ENCODE measurements around the gene CA10. TPM values are rescaled to one million over a fixed set of nuclear protein-coding genes. Genes with fewer than 3 reads are reported as not detected.

Gene CA10
- total RNA-seq, 1 donor, result not detected

DNA sequence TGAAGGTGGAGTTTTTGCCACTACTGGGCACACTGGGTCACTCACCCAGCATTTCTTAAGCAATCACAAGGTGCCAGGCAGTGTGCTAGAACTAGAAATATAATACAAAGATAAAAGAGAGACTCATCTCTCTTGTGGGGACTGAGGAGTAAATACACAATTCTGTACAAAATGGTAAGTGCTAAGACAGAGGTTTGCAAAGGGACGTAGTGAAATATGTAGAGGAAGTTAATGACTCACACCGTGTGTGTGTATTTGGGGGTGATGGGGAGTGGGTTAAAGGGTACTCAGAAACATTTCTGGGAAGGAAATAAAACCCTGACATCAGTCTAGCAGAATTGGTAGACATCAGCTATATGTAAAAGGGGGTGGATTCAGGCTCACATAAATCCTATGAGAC is 389.3 kb downstream of the CA10 start:
- TF ChIP-seq, protein P1, sequence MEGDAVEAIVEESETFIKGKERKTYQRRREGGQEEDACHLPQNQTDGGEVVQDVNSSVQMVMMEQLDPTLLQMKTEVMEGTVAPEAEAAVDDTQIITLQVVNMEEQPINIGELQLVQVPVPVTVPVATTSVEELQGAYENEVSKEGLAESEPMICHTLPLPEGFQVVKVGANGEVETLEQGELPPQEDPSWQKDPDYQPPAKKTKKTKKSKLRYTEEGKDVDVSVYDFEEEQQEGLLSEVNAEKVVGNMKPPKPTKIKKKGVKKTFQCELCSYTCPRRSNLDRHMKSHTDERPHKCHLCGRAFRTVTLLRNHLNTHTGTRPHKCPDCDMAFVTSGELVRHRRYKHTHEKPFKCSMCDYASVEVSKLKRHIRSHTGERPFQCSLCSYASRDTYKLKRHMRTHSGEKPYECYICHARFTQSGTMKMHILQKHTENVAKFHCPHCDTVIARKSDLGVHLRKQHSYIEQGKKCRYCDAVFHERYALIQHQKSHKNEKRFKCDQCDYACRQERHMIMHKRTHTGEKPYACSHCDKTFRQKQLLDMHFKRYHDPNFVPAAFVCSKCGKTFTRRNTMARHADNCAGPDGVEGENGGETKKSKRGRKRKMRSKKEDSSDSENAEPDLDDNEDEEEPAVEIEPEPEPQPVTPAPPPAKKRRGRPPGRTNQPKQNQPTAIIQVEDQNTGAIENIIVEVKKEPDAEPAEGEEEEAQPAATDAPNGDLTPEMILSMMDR (IDR thresholded peaks at IDR 0.05; ENCODE audit: insufficient read depth, low read depth, low read length), result no peak
- no peak for DNase-seq (ENCODE audit: low read depth)

DNA sequence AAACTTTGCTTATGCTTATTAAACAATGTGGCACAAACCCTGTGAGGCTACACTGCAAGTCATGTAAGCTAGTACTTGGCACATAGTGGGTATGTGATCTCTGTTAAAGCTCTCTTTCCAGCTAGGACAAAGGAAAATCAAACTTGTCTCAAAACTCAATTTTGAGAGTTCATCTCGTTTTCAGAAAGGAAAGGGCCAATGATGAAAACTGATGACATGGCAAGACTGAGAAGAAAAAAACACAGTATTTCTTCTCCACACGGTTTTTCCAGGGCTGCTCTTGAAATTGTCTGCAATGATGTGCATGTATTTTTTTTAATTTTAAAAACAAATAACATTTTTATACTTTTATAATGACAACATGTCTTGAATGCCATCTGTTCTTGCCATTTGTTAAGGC is 389.8 kb downstream of the CA10 start:
- TF ChIP-seq, protein P1 (IDR thresholded peaks at IDR 0.05; ENCODE audit: insufficient read depth, low read depth, low read length), result no peak
- no peak overlapping the region for H3K4me3 ChIP-seq (ENCODE audit: low read depth, low read length)
- no peak for DNase-seq (ENCODE audit: low read depth)

More for the DNA sequence above, 389.3 kb downstream of the CA10 start:
- H3K4me3 ChIP-seq (ENCODE audit: low read depth, low read length), result no peak overlapping the region

DNA sequence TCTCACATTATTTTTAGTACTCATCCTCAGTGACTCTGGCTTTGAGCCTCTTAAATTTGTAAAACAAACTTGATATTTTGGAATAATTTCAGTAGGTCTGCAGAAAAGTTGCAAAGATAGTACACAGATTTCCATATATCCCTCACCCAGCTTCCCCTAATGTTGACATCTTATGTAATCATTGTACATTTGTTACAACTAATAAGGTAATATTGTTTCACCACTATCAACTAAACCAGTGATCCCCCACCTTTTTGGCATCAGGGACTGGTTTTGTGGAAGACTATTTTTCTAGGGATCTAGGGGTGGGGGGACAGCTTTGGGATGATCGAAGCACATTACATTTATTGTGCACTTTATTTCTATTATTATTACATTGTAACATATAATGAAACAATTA is 391.2 kb downstream of the CA10 start:
- H3K4me3 ChIP-seq (ENCODE audit: low read depth, low read length), result no peak overlapping the region
- DNase-seq (ENCODE audit: low read depth), result no peak
- TF ChIP-seq, protein P1 (IDR thresholded peaks at IDR 0.05; ENCODE audit: insufficient read depth, low read depth, low read length), result no peak

DNA sequence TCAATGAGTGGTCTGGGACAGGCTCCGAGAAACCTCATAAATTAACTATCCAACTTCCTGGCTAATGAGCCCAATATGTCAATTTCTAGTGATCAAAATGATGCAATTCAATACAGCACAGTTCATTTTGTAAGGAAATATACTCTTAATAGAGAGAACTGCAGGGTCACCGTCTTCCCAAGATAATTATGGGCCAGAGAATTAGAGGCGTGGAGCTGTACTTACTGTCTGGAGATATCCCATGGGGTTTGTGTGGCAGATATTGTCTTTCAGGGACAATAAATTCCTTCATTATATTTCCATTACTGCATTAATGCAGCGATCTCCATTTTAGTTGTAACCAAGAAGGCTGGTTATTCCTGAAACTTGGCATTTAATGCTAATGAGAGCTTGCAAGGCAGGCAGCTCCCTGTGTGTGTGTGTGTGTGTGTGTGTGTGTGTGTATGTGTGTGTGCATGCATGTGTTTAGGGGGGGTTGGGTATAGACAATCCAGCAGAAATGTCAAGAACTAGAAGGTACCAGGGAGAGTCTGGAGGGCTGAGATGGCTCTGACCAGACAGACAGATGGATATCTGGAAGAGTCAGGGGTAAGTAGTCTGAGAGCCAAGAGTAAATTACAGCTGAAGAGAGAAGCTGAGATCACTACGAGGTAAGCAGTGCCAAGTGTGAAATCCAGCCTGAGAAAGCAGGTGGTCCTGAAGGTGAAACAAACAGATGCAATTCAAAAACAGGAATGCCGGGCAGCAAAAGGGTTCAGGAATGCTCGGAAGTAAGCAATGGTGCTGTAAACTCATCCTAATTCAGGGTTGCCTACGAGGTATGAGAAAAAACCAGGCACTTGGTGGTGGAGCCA is 393.0 kb downstream of the CA10 start:
- no peak overlapping the region for H3K4me3 ChIP-seq (ENCODE audit: low read depth, low read length)
- TF ChIP-seq, protein P1 (IDR thresholded peaks at IDR 0.05; ENCODE audit: insufficient read depth, low read depth, low read length), result no peak
- no peak for DNase-seq (ENCODE audit: low read depth)

DNA sequence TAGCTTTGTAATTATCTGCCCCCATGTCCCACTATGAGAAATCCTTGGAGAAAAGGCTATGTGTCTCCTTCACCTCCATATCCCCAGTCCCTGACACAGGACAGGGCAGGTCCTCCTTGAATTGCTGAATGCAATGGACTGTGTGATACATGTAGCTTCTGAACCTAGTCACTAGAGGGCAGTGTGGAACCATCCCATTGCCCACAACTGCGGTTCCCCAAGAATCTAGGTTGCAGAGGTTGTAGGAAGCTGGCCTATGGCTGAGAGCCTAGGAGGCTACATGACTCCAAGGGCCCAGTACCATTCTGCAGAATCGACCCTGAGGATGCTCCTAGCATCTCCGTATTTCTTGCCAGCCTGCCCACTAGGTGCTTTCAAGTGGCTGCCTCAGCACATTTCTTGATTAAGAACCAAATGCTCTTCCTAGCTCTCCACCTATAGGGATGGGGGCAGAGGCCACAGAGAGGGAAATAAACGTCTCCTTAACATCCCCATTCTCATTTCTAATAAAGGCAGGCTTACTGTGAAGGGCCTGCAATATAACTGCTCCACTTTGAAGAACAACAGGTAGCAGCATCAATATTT is 394.0 kb downstream of the CA10 start:
- H3K4me3 ChIP-seq (ENCODE audit: low read depth, low read length), result no peak overlapping the region
- TF ChIP-seq, protein P1 (IDR thresholded peaks at IDR 0.05; ENCODE audit: insufficient read depth, low read depth, low read length), result peak; percentile 80
- DNase-seq (ENCODE audit: low read depth), result peak; percentile 46

DNA sequence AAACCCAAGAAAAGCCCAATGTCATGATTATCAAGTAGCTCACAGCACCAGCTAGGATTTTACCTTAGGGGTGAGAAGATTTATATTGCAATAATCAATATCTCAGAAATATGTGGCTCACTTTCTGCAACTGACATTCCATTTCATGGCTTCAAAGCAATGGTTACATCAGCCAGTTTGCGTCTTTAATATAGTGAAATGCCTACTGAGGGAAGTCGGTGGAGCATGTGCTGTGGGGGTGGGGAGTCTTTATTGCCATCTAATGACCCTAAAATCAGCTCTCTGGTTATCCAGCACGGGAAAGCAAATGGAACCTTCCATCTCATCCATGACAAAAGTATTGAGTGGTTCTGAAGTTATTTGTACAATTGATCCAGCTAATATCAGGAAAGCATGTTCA is 395.5 kb downstream of the CA10 start:
- DNase-seq (ENCODE audit: low read depth), result no peak
- TF ChIP-seq, protein P1 (IDR thresholded peaks at IDR 0.05; ENCODE audit: insufficient read depth, low read depth, low read length), result no peak

More for the DNA sequence above, 395.5 kb downstream of the CA10 start:
- H3K4me3 ChIP-seq (ENCODE audit: low read depth, low read length), result no peak overlapping the region
